Measurements from ENCODE around the gene MIOX. TPM values are rescaled to one million over a fixed set of nuclear protein-coding genes. Genes with fewer than 3 reads are reported as not detected.

MIOX gene
- total RNA-seq, 2 donors from 2014 or later: not detected

DNA sequence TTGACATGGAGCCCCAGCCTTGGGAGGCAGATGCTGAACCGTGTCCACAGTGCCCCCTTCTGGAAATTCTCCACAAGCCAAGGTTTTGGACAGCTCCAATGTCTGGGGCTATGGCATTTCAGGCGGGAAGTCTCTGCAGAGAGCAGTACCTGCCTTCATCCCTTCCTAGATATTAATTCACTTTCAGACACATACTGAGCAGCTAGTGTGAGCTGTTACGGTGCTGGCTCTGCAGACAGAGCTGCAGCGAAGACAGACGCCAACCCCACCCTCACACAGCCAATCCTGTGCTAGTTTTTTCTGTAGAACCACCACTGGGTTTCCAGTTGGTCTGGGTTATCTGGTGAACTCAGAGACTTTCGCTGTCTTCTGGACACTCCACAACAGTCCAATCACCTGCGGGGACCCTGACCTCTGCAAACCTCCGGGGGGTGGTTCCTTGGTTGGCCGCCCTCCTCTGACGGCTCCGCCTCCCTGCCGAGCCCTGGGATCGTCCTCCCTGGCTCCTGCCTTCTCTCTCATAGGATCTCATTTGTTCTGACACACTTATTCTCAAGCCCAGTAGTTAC is 11.7 kb downstream of the MIOX start:
- peak; percentile 88 for DNase-seq
- Histone ChIP-seq H3K27me3 (no peaks in the 10 kb centered on the region), H3K4me3 (no peak overlapping the region), H3K27ac (no peak overlapping the region), H3K9ac (ENCODE audit: low read depth in 2 of 2, low read length in 2 of 2) (peak overlapping the region in 1 of 2 donors; percentile 26), H3K4me1 (no peaks in the 10 kb centered on the region), H3K36me3 (no peaks in the 10 kb centered on the region), H3K9me3 (no peaks in the 10 kb centered on the region)
- intact Hi-C loops (cut with DNase I): no loop called here
- TF ChIP-seq CTCF (IDR thresholded peaks at IDR 0.05): peak; percentile 65

GRCh38 chr22:50500452-50500851 is 13.8 kb downstream of the MIOX start:
- no peak for DNase-seq
- Histone ChIP-seq H3K27me3 (no peaks in the 10 kb centered on the region), H3K9me3 (no peaks in the 10 kb centered on the region), H3K27ac (no peak overlapping the region), H3K9ac (ENCODE audit: low read depth in 2 of 2, low read length in 2 of 2) (no peak overlapping the region), H3K4me3 (no peak overlapping the region), H3K36me3 (peaks cover 8% of the 10 kb centered on the region), H3K4me1 (no peaks in the 10 kb centered on the region)
- no peak for TF ChIP-seq CTCF (IDR thresholded peaks at IDR 0.05)
- intact Hi-C loops (cut with DNase I): loop anchor here (10.0 kb wide), 1 partner anchor 246 kb away; the partner anchor contains the start of gene HDAC10

- TF ChIP-seq CTCF (IDR thresholded peaks at IDR 0.05): no peak
- intact Hi-C loops (cut with DNase I): loop anchor here (10.0 kb wide), 1 partner anchor 247 kb away; the partner anchor contains the start of gene HDAC10
- Histone ChIP-seq H3K9me3 (no peaks in the 10 kb centered on the region), H3K4me1 (peaks cover 10% of the 10 kb centered on the region), H3K4me3 (no peak overlapping the region), H3K27ac (no peak overlapping the region), H3K9ac (ENCODE audit: low read depth in 2 of 2, low read length in 2 of 2) (no peak overlapping the region), H3K36me3 (peaks cover 9% of the 10 kb centered on the region), H3K27me3 (no peaks in the 10 kb centered on the region)
- no peak for DNase-seq
Observed at GRCh38 chr22:50502096-50502495, 15.4 kb downstream of the MIOX start.

DNA sequence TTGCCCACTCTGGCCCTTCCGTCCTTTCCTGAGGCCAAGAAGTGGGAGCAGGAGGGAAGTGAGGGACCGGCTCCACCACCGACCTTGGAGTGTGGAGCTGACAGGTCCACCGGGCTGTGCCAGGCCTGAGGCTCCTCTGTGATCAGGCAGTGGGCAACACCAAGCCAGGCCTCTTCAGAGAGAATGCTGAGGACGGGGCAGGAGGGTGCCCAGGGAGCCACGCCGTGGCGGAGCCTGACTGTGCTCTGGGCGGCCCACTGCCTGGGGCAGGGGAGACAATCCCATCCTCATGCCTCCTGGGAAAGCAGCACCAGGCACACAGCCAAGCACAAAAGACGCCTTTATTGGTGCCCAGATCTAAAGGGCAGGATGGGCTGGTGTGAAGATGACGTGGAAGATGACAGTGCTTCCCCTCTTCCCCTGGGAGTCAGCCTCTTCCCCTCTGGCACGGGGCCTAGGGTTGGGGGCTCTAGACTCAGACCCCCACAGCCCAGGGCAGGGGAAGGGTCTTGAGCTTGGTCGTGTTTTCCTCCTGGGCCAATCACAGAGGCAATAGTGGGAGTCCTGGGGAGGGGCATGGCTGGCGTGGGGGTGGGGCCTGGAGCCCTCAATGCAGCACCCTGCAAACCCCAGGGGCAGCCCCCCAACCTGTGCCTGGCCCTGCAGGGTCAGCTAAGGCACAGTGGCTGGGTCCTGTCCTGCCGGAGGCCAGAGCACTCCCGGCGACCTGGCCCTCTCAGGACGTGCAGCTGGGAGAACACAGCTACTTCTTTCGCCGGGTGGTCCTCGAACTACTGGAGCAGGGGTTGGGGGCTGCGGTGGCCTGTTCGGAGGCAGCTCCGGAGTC is 16.2 kb downstream of the MIOX start:
- no peak for TF ChIP-seq CTCF (IDR thresholded peaks at IDR 0.05)
- peaks cover 11% of the 10 kb centered on the region for H3K4me1 ChIP-seq
- DNase-seq: no peak
- H3K27me3 ChIP-seq: no peaks in the 10 kb centered on the region
- intact Hi-C loops (cut with DNase I): loop anchor here (10.0 kb wide), 1 partner anchor 248 kb away; the partner anchor contains the start of gene HDAC10
- no peak overlapping the region for H3K4me3 ChIP-seq
- H3K36me3 ChIP-seq: peaks cover 9% of the 10 kb centered on the region
- H3K9ac ChIP-seq (ENCODE audit: low read depth in 2 of 2, low read length in 2 of 2): no peak overlapping the region
- H3K27ac ChIP-seq: no peak overlapping the region
- no peaks in the 10 kb centered on the region for H3K9me3 ChIP-seq

DNA sequence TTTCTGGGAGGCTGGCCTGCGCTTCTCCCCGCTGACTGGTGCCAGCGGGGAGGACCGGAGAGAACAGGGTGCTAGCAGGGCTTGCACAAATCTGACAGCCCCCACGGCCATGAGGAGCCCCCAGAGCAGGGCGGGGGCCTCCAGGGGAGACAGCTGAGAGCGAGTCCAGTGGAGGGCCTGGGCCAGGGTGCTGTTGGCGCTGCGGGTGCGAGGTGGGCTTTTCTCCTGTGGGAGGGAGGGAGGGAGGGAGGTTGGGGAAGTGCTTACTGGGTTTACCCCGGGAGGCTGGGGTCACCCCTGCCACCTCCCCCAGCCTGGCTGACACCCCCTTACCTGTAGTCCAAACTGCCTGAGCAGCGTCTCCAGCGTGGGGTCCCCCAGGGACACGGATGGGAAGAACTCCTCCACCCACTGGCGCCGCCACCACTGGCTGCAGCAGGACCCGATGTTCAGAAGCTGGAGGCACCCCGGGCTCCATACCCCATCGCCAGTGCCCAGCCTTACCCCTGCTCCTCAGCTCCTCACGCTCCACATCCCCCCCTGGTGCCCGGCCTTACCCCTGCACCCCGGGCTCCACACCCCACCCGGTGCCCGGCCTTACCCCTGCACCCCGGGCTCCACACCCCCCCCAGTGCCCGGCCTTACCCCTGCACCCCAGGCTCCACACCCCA is 17.0 kb downstream of the MIOX start:
- no peak overlapping the region for H3K27ac ChIP-seq
- H3K4me1 ChIP-seq: peaks cover 11% of the 10 kb centered on the region
- intact Hi-C loops (cut with DNase I): loop anchor here (10.0 kb wide), 1 partner anchor 249 kb away; the partner anchor contains the start of gene HDAC10
- no peaks in the 10 kb centered on the region for H3K27me3 ChIP-seq
- no peak overlapping the region for H3K9ac ChIP-seq (ENCODE audit: low read depth in 2 of 2, low read length in 2 of 2)
- no peak overlapping the region for H3K4me3 ChIP-seq
- H3K36me3 ChIP-seq: peaks cover 9% of the 10 kb centered on the region
- TF ChIP-seq CTCF (IDR thresholded peaks at IDR 0.05): no peak
- no peak for DNase-seq
- H3K9me3 ChIP-seq: no peaks in the 10 kb centered on the region

Measured in colonic mucosa (tissue), 4 donors.